ENCODE results near the gene LOXHD1. TPM values are rescaled to one million over a fixed set of nuclear protein-coding genes. Genes with fewer than 3 reads are reported as not detected.

Gene LOXHD1
- total and polyA plus RNA-seq, 10 of the 15 experiments (the other 5 are each of a cell fraction or from before 2014, with no cell fraction given), result not detected

- Histone ChIP-seq H2AFZ (ENCODE audit: control insufficient read depth, low read depth, low read length) (no peak overlapping the region), H3K27me3 (replicated peaks in 1 of 2; ENCODE audit: control insufficient read depth in 2 of 2, insufficient read depth in 2 of 2, low read length in 1 of 2) (peaks cover 0 to 4% of the 10 kb centered on the region in 2 experiments; a peak in 2 of 4 replicates), H3K27ac (ENCODE audit: control insufficient read depth, insufficient read depth) (no peak overlapping the region), H4K20me1 (ENCODE audit: control insufficient read depth, insufficient read depth) (no peaks in the 10 kb centered on the region; the same call in 1 of the 2 replicates), H3K36me3 (ENCODE audit: control insufficient read depth in 2 of 2, insufficient read depth in 2 of 2, low read length in 1 of 2) (no peaks in the 10 kb centered on the region), H3K4me3 (no peak overlapping the region), H3K9me3 (replicated peaks; ENCODE audit: control insufficient read depth, insufficient read depth, low read length) (peaks cover 2% of the 10 kb centered on the region; the same call in 1 of the 3 replicates), H3K9ac (ENCODE audit: control insufficient read depth, insufficient read depth, low read length) (no peak overlapping the region), H3K4me2 (ENCODE audit: control insufficient read depth, insufficient read depth) (no peak overlapping the region), H3K4me1 (ENCODE audit: control insufficient read depth, insufficient read depth, low read length) (no peaks in the 10 kb centered on the region), H3K79me2 (ENCODE audit: control insufficient read depth, insufficient read depth, low read length) (no peaks in the 10 kb centered on the region)
- DNase-seq (ENCODE audit: low read depth, low spot score), result no peak
- ATAC-seq, result no peak
- ChIA-PET POLR2A (no interaction called here), RAD21 (ENCODE audit: unreplicated experiment) (interaction anchor here (1.0 to 3.3 kb wide), 4 partner anchors 87 to 309 kb away, joined by 3 to 11 read pairs (median 4); a partner anchor contains a TSS), SMC1A (ENCODE audit: uncharacterized antibody, unreplicated experiment) (interaction anchor here (1.0 to 2.0 kb wide), 3 partner anchors 16 to 334 kb away, joined by 3 to 10 read pairs (median 3); no protein-coding TSS in a partner anchor), CTCF (interaction anchor here (0.6 to 2.8 kb wide), 9 partner anchors 89 to 959 kb away, joined by 3 to 27 read pairs (median 3); a partner anchor contains a TSS)
- BruUV-seq (replicated peaks), result no TSS peak
- no peak for FAIRE-seq
- intact Hi-C loops (cut with micrococcal nuclease; ENCODE audit: unreplicated experiment), result loop anchor here (1.0 to 10.0 kb wide), 3 partner anchors 201 to 333 kb away; a partner anchor contains a TSS
- 30% methylated on average over 1 of the region's 1 CpG for WGBS (ENCODE audit: insufficient coverage, insufficient replicate concordance, low lambda C conversion rate, missing lambda C conversion rate)
- TF ChIP-seq MTA3 (IDR thresholded peaks at IDR 0.05; ENCODE audit: borderline replicate concordance, low read length) (no peak), MEF2A (IDR thresholded peaks at IDR 0.05; ENCODE audit: insufficient read depth, low read depth, low read length) (no peak), FOXK2 (IDR thresholded peaks at IDR 0.05) (no peak), TAF1 (IDR thresholded peaks at IDR 0.05; ENCODE audit: borderline replicate concordance, low read depth, low read length) (no peak)
- in situ Hi-C loops (cut with MboI), result loop anchor here (10.0 kb wide), 2 partner anchors 197 to 337 kb away; no protein-coding TSS in a partner anchor
These were observed 175.2 kb downstream of the LOXHD1 start for GRCh38 chr18:46481847-46482245.

Measured in GM12878 (cell line).